Naive thymus-derived CD4-positive, alpha-beta T cell (primary cell): Measurements from ENCODE around the gene LRRC36. TPM values are rescaled to one million over a fixed set of nuclear protein-coding genes. Genes with fewer than 3 reads are reported as not detected.

Source experiments
- ATAC-seq: fragments of 150-1000 bp; cut with Tn5 transposase; 2 replicates; pipeline ENCODE4 v1.10.0; 2021; ENCODE audit warnings: mild to moderate bottlenecking, moderate library complexity
- CTCF ChIA-PET: fragments of 350-600 bp; sonication (Branson Sonifier 250); formaldehyde crosslinking; loops from one replicate; lab custom pipeline; 2021; ENCODE audit warnings: antibody characterized with exemption; lab: Charles Lee
- POLR2A ChIA-PET: fragments of 350-600 bp; sonication (Branson Sonifier 250); formaldehyde crosslinking; loops from one replicate; lab custom pipeline; 2021; ENCODE audit warnings: antibody characterized with exemption, inconsistent platforms; lab: Charles Lee
- DNase-seq, 9 donors: peaks; one replicate each; pipeline versions ENCODE4 v3.0.0 to v3.0.0-alpha.2; 2020 to 2022; ENCODE audit warnings: mixed read lengths in 1 of 9
- H3K27ac ChIP-seq: one replicate; pipeline ENCODE4 v1.7.0; 2013; ENCODE audit warnings: mild to moderate bottlenecking, low read depth, low read length, moderate library complexity
- H3K27me3 ChIP-seq, 2 donors: one replicate each; pipeline ENCODE4 v1.7.0; 2013; ENCODE audit warnings: low read length in 2 of 2, mild to moderate bottlenecking in 2 of 2, moderate library complexity in 2 of 2; ENCODE audit not compliant: control insufficient read depth in 2 of 2, insufficient read depth in 2 of 2
- H3K36me3 ChIP-seq, 3 experiments: 1 replicate in 2 of 3; 2 replicates in 1 of 3; pipeline ENCODE4 v1.7.0; 2013; ENCODE audit warnings: low read length in 3 of 3, mild to moderate bottlenecking in 3 of 3, moderate library complexity in 1 of 3; ENCODE audit not compliant: insufficient read depth in 3 of 3, control insufficient read depth in 2 of 3
- H3K4me1 ChIP-seq, 2 donors: one replicate each; pipeline ENCODE4 v1.7.0; 2013; ENCODE audit warnings: low read length in 2 of 2, mild to moderate bottlenecking in 2 of 2, moderate library complexity in 1 of 2; ENCODE audit not compliant: control insufficient read depth in 2 of 2, insufficient read depth in 2 of 2
- H3K4me3 ChIP-seq: 2 replicates; pipeline ENCODE4 v1.7.0; 2013; ENCODE audit warnings: mild to moderate bottlenecking, low read length
- H3K9me3 ChIP-seq, 3 experiments: 1 replicate in 2 of 3; 2 replicates in 1 of 3; pipeline ENCODE4 v1.7.0; 2013; ENCODE audit warnings: low read length in 3 of 3; ENCODE audit not compliant: control insufficient read depth in 2 of 3
- H3K27ac Mint-ChIP-seq, 9 donors: one replicate each; pipeline ENCODE4 v1.8.0; 2020 to 2022; ENCODE audit warnings: mixed read lengths in 9 of 9, mild to moderate bottlenecking in 8 of 9, moderate library complexity in 5 of 9, inconsistent platforms in 2 of 9
- H3K27me3 Mint-ChIP-seq, 5 donors: one replicate each; pipeline ENCODE4 v1.8.0; 2021 to 2022; ENCODE audit warnings: mixed read lengths in 5 of 5, mild to moderate bottlenecking in 1 of 5
- H3K36me3 Mint-ChIP-seq, 5 donors: one replicate each; pipeline ENCODE4 v1.8.0; 2020 to 2022; ENCODE audit warnings: mixed read lengths in 5 of 5, mild to moderate bottlenecking in 3 of 5, inconsistent platforms in 1 of 5
- H3K4me1 Mint-ChIP-seq, 7 donors: one replicate each; pipeline ENCODE4 v1.8.0; 2020 to 2022; ENCODE audit warnings: mixed read lengths in 7 of 7, mild to moderate bottlenecking in 3 of 7, inconsistent platforms in 1 of 7
- H3K4me3 Mint-ChIP-seq, 10 donors: one replicate each; pipeline ENCODE4 v1.8.0; 2020 to 2022; ENCODE audit warnings: mild to moderate bottlenecking in 10 of 10, mixed read lengths in 10 of 10, moderate library complexity in 6 of 10, inconsistent platforms in 2 of 10
- H3K9me3 Mint-ChIP-seq, 11 donors: one replicate each; pipeline ENCODE4 v1.8.0; 2020 to 2022; ENCODE audit warnings: mixed read lengths in 11 of 11, mild to moderate bottlenecking in 4 of 11, inconsistent platforms in 1 of 11, moderate library complexity in 1 of 11
- intact Hi-C, 2 donors: fragments of 100-400 bp; cut with micrococcal nuclease; formaldehyde crosslinking; loops; one replicate each; pipeline ENCODE4 v1.15.1; 2023
- polyA plus RNA-seq, 2 donors: library from polyadenylated mRNA; unstranded; fragments of 300-500 nt; fragmentation: Illumina TruSeq; gene quantifications; one replicate each; pipeline ENCODE4 v1.2.3, GENCODE V29; 2021
- total RNA-seq, 6 experiments: library from RNA in 5 of 6; stranded (reverse) in 5 of 6; gene quantifications; 1 replicate in 5 of 6; 2 replicates in 1 of 6; pipeline ENCODE4 v1.2.3 and lab custom pipeline; 2021 to 2026

The LRRC36 gene
- total and polyA plus RNA-seq, 7 experiments from 2014 or later, result 0.50 to 0.56 TPM; not detected in 5

- H3K27ac Mint-ChIP-seq, result no peak within 1 kb of the TSS
- POLR2A ChIA-PET, result no interaction called here
- no peak within 1 kb of the TSS for H3K4me3 ChIP-seq
Measured at GRCh38 chr16:67430977-67431774, 104.6 kb downstream of the LRRC36 start, which contains the start of gene HSD11B2. HSD11B2 (plus strand) TSS chr16:67431121; CDS start chr16:67431249, 128 bp downstream.

GRCh38 chr16:67431775-67432505 lies 105.3 kb downstream of the LRRC36 start:
- H3K4me3 ChIP-seq, result no peak overlapping the region
- Mint-ChIP-seq H3K9me3 (peaks cover 0 to 1% (median 0%) of the 10 kb centered on the region in 11 donors), H3K27me3 (peaks cover 16 to 44% (median 25%) of the 10 kb centered on the region in 5 donors), H3K36me3 (no peaks in the 10 kb centered on the region), H3K4me3 (peak overlapping the region; percentile 29 to 77 (median 67)), H3K4me1 (peaks cover 0 to 12% (median 4%) of the 10 kb centered on the region in 7 donors), H3K27ac (peak overlapping the region in 1 of 9 donors; percentile 75)
- peaks cover 0 to 1% (median 0%) of the 10 kb centered on the region in 3 experiments for H3K36me3 ChIP-seq
- ChIA-PET POLR2A (no interaction called here), CTCF (interaction anchor here (0.6 kb wide), 1 partner anchor 61 kb away, joined by 8 read pairs; no protein-coding TSS in a partner anchor)
- peaks cover 0 to 5% of the 10 kb centered on the region in 2 donors for H3K4me1 ChIP-seq
- DNase-seq (no peak), ATAC-seq (no peak)
- H3K27me3 ChIP-seq, result peaks cover 5 to 12% of the 10 kb centered on the region in 2 donors
- H3K27ac ChIP-seq, result no peak overlapping the region
- no peaks in the 10 kb centered on the region for H3K9me3 ChIP-seq
- intact Hi-C loops, result no loop called here

More at GRCh38 chr16:67430977-67431774, 104.6 kb downstream of the LRRC36 start, which contains the start of gene HSD11B2:
- CTCF ChIA-PET, result no interaction called here
- peaks cover 0 to 1% (median 0%) of the 10 kb centered on the region in 11 donors for H3K9me3 Mint-ChIP-seq
- intact Hi-C loops, result no loop called here
- H3K4me1 Mint-ChIP-seq, result peaks cover 0 to 12% (median 4%) of the 10 kb centered on the region in 7 donors
- H3K27me3 Mint-ChIP-seq, result peaks cover 22 to 50% (median 30%) of the 10 kb centered on the region in 5 donors
- H3K36me3 Mint-ChIP-seq, result no peaks in the 10 kb centered on the region
- H3K4me3 Mint-ChIP-seq, result peak within 1 kb of the TSS; percentile 63 to 86 (median 80)
- peaks cover 5 to 12% of the 10 kb centered on the region in 2 donors for H3K27me3 ChIP-seq
- DNase-seq, result peak in 1 of 9 donors; percentile 60
- no peaks in the 10 kb centered on the region for H3K9me3 ChIP-seq
- H3K4me1 ChIP-seq, result peaks cover 0 to 5% of the 10 kb centered on the region in 2 donors
- no peaks in the 10 kb centered on the region for H3K36me3 ChIP-seq
- no peak within 1 kb of the TSS for H3K27ac ChIP-seq
- ATAC-seq, result peak; percentile 58

- DNase-seq (no peak), ATAC-seq (no peak)
- peaks cover 12 to 41% (median 20%) of the 10 kb centered on the region in 5 donors for H3K27me3 Mint-ChIP-seq
- Histone ChIP-seq H3K9me3 (no peaks in the 10 kb centered on the region), H3K27me3 (peaks cover 5 to 12% of the 10 kb centered on the region in 2 donors), H3K27ac (no peak overlapping the region), H3K36me3 (peaks cover 0 to 6% (median 0%) of the 10 kb centered on the region in 3 experiments), H3K4me3 (no peak overlapping the region), H3K4me1 (peaks cover 0 to 5% of the 10 kb centered on the region in 2 donors)
- H3K4me1 Mint-ChIP-seq, result peaks cover 0 to 12% (median 4%) of the 10 kb centered on the region in 7 donors
- no peaks in the 10 kb centered on the region for H3K36me3 Mint-ChIP-seq
- POLR2A ChIA-PET, result no interaction called here
- H3K27ac Mint-ChIP-seq, result peak overlapping the region in 1 of 9 donors; percentile 75
- H3K9me3 Mint-ChIP-seq, result peaks cover 0 to 1% (median 0%) of the 10 kb centered on the region in 11 donors
- intact Hi-C loops, result no loop called here
- peak overlapping the region in 9 of 10 donors; percentile 10 to 68 (median 58) for H3K4me3 Mint-ChIP-seq
- CTCF ChIA-PET, result no interaction called here
Measured at GRCh38 chr16:67432506-67432890, 105.9 kb downstream of the LRRC36 start.

GRCh38 chr16:67433131-67433719 lies 106.6 kb downstream of the LRRC36 start:
- Histone ChIP-seq H3K4me1 (peaks cover 0 to 5% of the 10 kb centered on the region in 2 donors), H3K9me3 (no peaks in the 10 kb centered on the region), H3K27ac (no peak overlapping the region), H3K4me3 (no peak overlapping the region), H3K27me3 (peaks cover 5 to 11% of the 10 kb centered on the region in 2 donors), H3K36me3 (peaks cover 0 to 13% (median 0%) of the 10 kb centered on the region in 3 experiments)
- ATAC-seq (no peak), DNase-seq (no peak)
- intact Hi-C loops, result no loop called here
- H3K4me3 Mint-ChIP-seq, result peak overlapping the region in 1 of 10 donors; percentile 66
- ChIA-PET CTCF (interaction anchor here (0.6 kb wide), 1 partner anchor 206 kb away, joined by 3 read pairs; the partner anchor contains the start of gene TMEM208), POLR2A (no interaction called here)
- no peak overlapping the region for H3K27ac Mint-ChIP-seq
- H3K36me3 Mint-ChIP-seq, result peaks cover 0 to 5% (median under 1%) of the 10 kb centered on the region in 5 donors
- peaks cover 0 to 1% (median 0%) of the 10 kb centered on the region in 11 donors for H3K9me3 Mint-ChIP-seq
- H3K4me1 Mint-ChIP-seq, result peaks cover 0 to 12% (median 4%) of the 10 kb centered on the region in 7 donors
- H3K27me3 Mint-ChIP-seq, result peaks cover 12 to 37% (median 20%) of the 10 kb centered on the region in 5 donors

Other genes with a start within 250 kb of the LRRC36 start
- 10 to 100 TPM; 17.8 to 29.6 (median 21.2) TPM for gene PHAF1, start 216.9 kb upstream of the LRRC36 start, total RNA-seq
- 10 to 100 TPM in 1 of 2 donors, 1 to 10 TPM in 1; 8.9 to 21.4 TPM for gene PHAF1, start 216.9 kb upstream of the LRRC36 start, polyA plus RNA-seq
- 10 to 100 TPM in 1 of 5 experiments, 1 to 10 TPM in 4; 1.9 to 13.2 (median 2.7) TPM for gene B3GNT9, start 175.8 kb upstream of the LRRC36 start, total RNA-seq
- gene B3GNT9, start 175.8 kb upstream of the LRRC36 start, polyA plus RNA-seq, result 1 to 10 TPM in 1 of 2 donors, under 1 TPM in 1; 0.78 to 2.4 TPM
- gene TRADD, start 166.9 kb upstream of the LRRC36 start, total RNA-seq, result 10 to 100 TPM; 47.0 to 92.8 (median 52.8) TPM
- 10 to 100 TPM; 69.8 to 71.1 TPM for gene TRADD, start 166.9 kb upstream of the LRRC36 start, polyA plus RNA-seq
- 10 to 100 TPM in 2 of 5 experiments, 1 to 10 TPM in 3; 8.7 to 84.7 (median 9.7) TPM for gene FBXL8, start 166.9 kb upstream of the LRRC36 start, total RNA-seq
- gene FBXL8, start 166.9 kb upstream of the LRRC36 start, polyA plus RNA-seq, result 1 to 10 TPM; 5.2 to 7.8 TPM
- 100 to 1,000 TPM in 1 of 5 experiments, 10 to 100 TPM in 2, 1 to 10 TPM in 2; 9.9 to 150 (median 15.5) TPM for gene HSF4, start 162.1 kb upstream of the LRRC36 start, total RNA-seq
- not detected for gene HSF4, start 162.1 kb upstream of the LRRC36 start, polyA plus RNA-seq
- 10 to 100 TPM in 1 of 5 experiments, 1 to 10 TPM in 3, under 1 TPM in 1; 0.89 to 66.0 (median 1.8) TPM for gene NOL3, start 156.3 kb upstream of the LRRC36 start, total RNA-seq
- gene NOL3, start 156.3 kb upstream of the LRRC36 start, polyA plus RNA-seq, result not detected
- 10 to 100 TPM in 3 of 5 experiments, 1 to 10 TPM in 2; 4.3 to 88.1 (median 11.0) TPM for gene MATCAP1, start 142.9 kb upstream of the LRRC36 start, total RNA-seq
- gene MATCAP1, start 142.9 kb upstream of the LRRC36 start, polyA plus RNA-seq, result under 1 TPM; 0.48 to 0.78 TPM
- gene EXOC3L1, start 136.7 kb upstream of the LRRC36 start, total RNA-seq, result under 1 TPM in 2 of 5 experiments, not detected in 3; 0.58 to 0.73 TPM
- gene EXOC3L1, start 136.7 kb upstream of the LRRC36 start, polyA plus RNA-seq, result not detected
- 100 to 1,000 TPM in 1 of 5 experiments, 10 to 100 TPM in 4; 67.1 to 133 (median 73.0) TPM for gene E2F4, start 134.7 kb upstream of the LRRC36 start, total RNA-seq
- gene E2F4, start 134.7 kb upstream of the LRRC36 start, polyA plus RNA-seq, result 10 to 100 TPM; 59.4 to 97.9 TPM
- 1 to 10 TPM; 2.6 to 9.1 (median 7.5) TPM for gene ELMO3, start 127.7 kb upstream of the LRRC36 start, total RNA-seq
- gene ELMO3, start 127.7 kb upstream of the LRRC36 start, polyA plus RNA-seq, result under 1 TPM in 1 of 2 donors, not detected in 1; 0.07 TPM
- gene TMEM208, start 99.7 kb upstream of the LRRC36 start, total RNA-seq, result 10 to 100 TPM; 27.6 to 44.8 (median 32.7) TPM
- gene TMEM208, start 99.7 kb upstream of the LRRC36 start, polyA plus RNA-seq, result 10 to 100 TPM; 79.7 to 88.3 TPM
- gene FHOD1, start 79.3 kb upstream of the LRRC36 start, total RNA-seq, result 10 to 100 TPM; 23.7 to 81.7 (median 35.1) TPM
- gene FHOD1, start 79.3 kb upstream of the LRRC36 start, polyA plus RNA-seq, result 1 to 10 TPM; 3.6 to 3.7 TPM
- gene SLC9A5, start 77.8 kb upstream of the LRRC36 start, total RNA-seq, result 1 to 10 TPM; 1.7 to 3.7 (median 2.2) TPM
- gene SLC9A5, start 77.8 kb upstream of the LRRC36 start, polyA plus RNA-seq, result under 1 TPM; 0.11 to 0.18 TPM
- gene PLEKHG4, start 47.3 kb upstream of the LRRC36 start, total RNA-seq, result 10 to 100 TPM; 18.9 to 32.3 (median 26.1) TPM
- gene PLEKHG4, start 47.3 kb upstream of the LRRC36 start, polyA plus RNA-seq, result 1 to 10 TPM; 6.2 to 9.1 TPM
- gene KCTD19, start 74 bp upstream of the LRRC36 start, total RNA-seq, result under 1 TPM in 2 of 5 experiments, not detected in 3; 0.05 to 0.39 TPM
- gene KCTD19, start 74 bp upstream of the LRRC36 start, polyA plus RNA-seq, result not detected
- 10 to 100 TPM in 1 of 5 experiments, under 1 TPM in 1, not detected in 3; 0.37 to 18.7 TPM for gene TPPP3, start 66.7 kb downstream of the LRRC36 start, total RNA-seq
- gene TPPP3, start 66.7 kb downstream of the LRRC36 start, polyA plus RNA-seq, result under 1 TPM in 1 of 2 donors, not detected in 1; 0.19 TPM
- 1 to 10 TPM in 1 of 5 experiments, under 1 TPM in 2, not detected in 2; 0.34 to 3.6 (median 0.48) TPM for gene ZDHHC1, start 89.7 kb downstream of the LRRC36 start, total RNA-seq
- not detected for gene ZDHHC1, start 89.7 kb downstream of the LRRC36 start, polyA plus RNA-seq
- gene HSD11B2, start 104.3 kb downstream of the LRRC36 start, total RNA-seq, result under 1 TPM in 1 of 5 experiments, not detected in 4; 0.17 TPM
- gene HSD11B2, start 104.3 kb downstream of the LRRC36 start, polyA plus RNA-seq, result not detected
- gene ATP6V0D1, start 154.3 kb downstream of the LRRC36 start, total RNA-seq, result 100 to 1,000 TPM in 1 of 5 experiments, 10 to 100 TPM in 4; 35.8 to 104 (median 54.7) TPM
- 100 to 1,000 TPM in 1 of 2 donors, 10 to 100 TPM in 1; 61.5 to 102 TPM for gene ATP6V0D1, start 154.3 kb downstream of the LRRC36 start, polyA plus RNA-seq
- not detected for gene AGRP, start 156.7 kb downstream of the LRRC36 start, total RNA-seq
- not detected for gene AGRP, start 156.7 kb downstream of the LRRC36 start, polyA plus RNA-seq
- 100 to 1,000 TPM in 1 of 5 experiments, 10 to 100 TPM in 4; 39.7 to 103 (median 48.9) TPM for gene RIPOR1, start 202.0 kb downstream of the LRRC36 start, total RNA-seq
- 1 to 10 TPM; 2.5 to 5.0 TPM for gene RIPOR1, start 202.0 kb downstream of the LRRC36 start, polyA plus RNA-seq
- 10 to 100 TPM; 51.4 to 78.6 (median 67.3) TPM for gene CTCF, start 235.7 kb downstream of the LRRC36 start, total RNA-seq
- gene CTCF, start 235.7 kb downstream of the LRRC36 start, polyA plus RNA-seq, result 10 to 100 TPM; 49.8 to 59.8 TPM